HG02571 (cell line): ENCODE measurements around the gene KRT72.

Experiments
- ATAC-seq: cut with Tn5 transposase; IDR thresholded peaks from one replicate; pipeline ENCODE4 v1.9.1; 2021; ENCODE audit warnings: mild to moderate bottlenecking, moderate library complexity; ENCODE audit not compliant: unreplicated experiment

KRT72 gene

GRCh38 chr12:52600941-52601481 is at the start of gene KRT72:
TSS of gene KRT72 (minus strand) at chr12:52601463. CDS start at chr12:52601452, 11 bp downstream.
- no peak for ATAC-seq

GRCh38 chr12:52650520-52651081 is 49.3 kb upstream of the KRT72 start:
- ATAC-seq, result no peak

GRCh38 chr12:52649066-52649465 is 47.8 kb upstream of the KRT72 start:
- ATAC-seq, result no peak

GRCh38 chr12:52648012-52648550 is 46.8 kb upstream of the KRT72 start:
- no peak for ATAC-seq

GRCh38 chr12:52647601-52648000 is 46.3 kb upstream of the KRT72 start:
- ATAC-seq, result no peak

- ATAC-seq, result no peak
Observed at GRCh38 chr12:52646613-52647012, 45.4 kb upstream of the KRT72 start.

- ATAC-seq, result no peak
Observed at GRCh38 chr12:52645982-52646381, 44.7 kb upstream of the KRT72 start.

GRCh38 chr12:52645120-52645761 is 44.0 kb upstream of the KRT72 start:
- no peak for ATAC-seq

GRCh38 chr12:52644078-52644415 is 42.8 kb upstream of the KRT72 start:
- no peak for ATAC-seq

GRCh38 chr12:52643233-52644077 is 42.2 kb upstream of the KRT72 start:
- ATAC-seq, result no peak

- ATAC-seq, result no peak
Observed at GRCh38 chr12:52641468-52641867, 40.2 kb upstream of the KRT72 start.

- no peak for ATAC-seq
Observed at GRCh38 chr12:52637299-52637698, 36.0 kb upstream of the KRT72 start.

- no peak for ATAC-seq
Observed at GRCh38 chr12:52636592-52637258, 35.5 kb upstream of the KRT72 start.

GRCh38 chr12:52636189-52636588 is 34.9 kb upstream of the KRT72 start:
- no peak for ATAC-seq

GRCh38 chr12:52634266-52635056 is 33.2 kb upstream of the KRT72 start:
- ATAC-seq, result no peak

GRCh38 chr12:52633383-52633782 is 32.1 kb upstream of the KRT72 start:
- ATAC-seq, result no peak

GRCh38 chr12:52632656-52633055 is 31.4 kb upstream of the KRT72 start:
- no peak for ATAC-seq

- ATAC-seq, result no peak
Observed at GRCh38 chr12:52631676-52632459, 30.6 kb upstream of the KRT72 start.

GRCh38 chr12:52631264-52631663 is 30.0 kb upstream of the KRT72 start:
- no peak for ATAC-seq
